Kidney epithelial cell (primary cell): ENCODE data around the gene RNF166. TPM values are rescaled to one million over a fixed set of nuclear protein-coding genes. Genes with fewer than 3 reads are reported as not detected.

Source experiments
- DNase-seq: peaks from one replicate; pipeline ENCODE4 v3.0.0-alpha.2; 2010; ENCODE audit warnings: low read depth
- H3K27me3 ChIP-seq: 2 replicates; pipeline ENCODE4 v1.6.0; 2011; ENCODE audit warnings: low read length; ENCODE audit not compliant: control insufficient read depth, insufficient read depth
- H3K36me3 ChIP-seq: 2 replicates; pipeline ENCODE4 v1.5.1; 2011; ENCODE audit warnings: low read length; ENCODE audit not compliant: control insufficient read depth, insufficient read depth
- H3K4me3 ChIP-seq: 2 replicates; pipeline ENCODE4 v1.5.1; 2011; ENCODE audit warnings: low read depth, mild to moderate bottlenecking, control low read depth, low read length
- total RNA-seq: library from RNA; depleted of rRNA; stranded (reverse); fragments of >200 nt; gene quantifications from 2 replicates; pipeline ENCODE4 v1.2.3, GENCODE V29; 2015
- TF ChIP-seq, protein P1 (sequence below): IDR thresholded peaks from 2 replicates; pipeline ENCODE4 v1.5.1; 2011; ENCODE audit warnings: mild to moderate bottlenecking, moderate library complexity, low read length, control low read depth, inconsistent platforms; ENCODE audit not compliant: insufficient read depth, poor library complexity, severe bottlenecking

The RNF166 gene
- total RNA-seq, 1 donor from 2014 or later: 33.0 TPM

DNA sequence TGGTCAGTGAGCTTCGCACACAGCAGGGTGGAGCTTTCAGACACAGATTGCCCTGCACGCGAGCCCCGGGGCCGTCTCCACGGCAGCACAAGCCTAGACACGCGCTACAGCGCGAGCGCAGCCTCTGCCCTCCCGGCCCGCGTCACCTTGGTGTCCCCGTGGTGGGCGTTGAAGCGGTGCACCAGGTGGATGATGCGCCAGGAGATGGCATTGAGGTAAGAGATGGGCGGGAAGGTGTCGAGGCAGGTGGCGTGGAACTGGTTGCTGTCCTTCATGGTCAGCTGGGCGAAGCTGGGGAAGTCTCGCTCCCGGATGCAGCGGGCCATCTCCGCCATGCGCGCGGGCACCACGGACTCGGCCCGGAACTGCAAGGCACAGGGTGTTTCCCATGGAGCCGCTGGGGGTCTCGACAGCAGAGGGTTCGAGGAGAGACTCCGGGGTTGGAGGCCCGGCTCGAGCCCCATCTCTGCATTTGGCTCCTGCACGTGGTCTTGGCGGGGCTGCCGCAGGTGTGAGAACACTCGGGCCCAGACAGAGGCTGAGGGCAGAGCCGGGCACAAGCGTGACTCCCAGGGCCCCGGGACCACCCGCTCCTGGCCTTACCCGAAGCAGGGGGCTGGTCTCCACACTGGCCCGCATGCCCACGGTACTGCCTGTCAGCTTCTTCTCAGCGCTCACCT, 51.0 kb downstream of the RNF166 start:
- H3K27me3 ChIP-seq: no peaks in the 10 kb centered on the region
- H3K36me3 ChIP-seq: peaks cover 2% of the 10 kb centered on the region
- TF ChIP-seq, protein P1, sequence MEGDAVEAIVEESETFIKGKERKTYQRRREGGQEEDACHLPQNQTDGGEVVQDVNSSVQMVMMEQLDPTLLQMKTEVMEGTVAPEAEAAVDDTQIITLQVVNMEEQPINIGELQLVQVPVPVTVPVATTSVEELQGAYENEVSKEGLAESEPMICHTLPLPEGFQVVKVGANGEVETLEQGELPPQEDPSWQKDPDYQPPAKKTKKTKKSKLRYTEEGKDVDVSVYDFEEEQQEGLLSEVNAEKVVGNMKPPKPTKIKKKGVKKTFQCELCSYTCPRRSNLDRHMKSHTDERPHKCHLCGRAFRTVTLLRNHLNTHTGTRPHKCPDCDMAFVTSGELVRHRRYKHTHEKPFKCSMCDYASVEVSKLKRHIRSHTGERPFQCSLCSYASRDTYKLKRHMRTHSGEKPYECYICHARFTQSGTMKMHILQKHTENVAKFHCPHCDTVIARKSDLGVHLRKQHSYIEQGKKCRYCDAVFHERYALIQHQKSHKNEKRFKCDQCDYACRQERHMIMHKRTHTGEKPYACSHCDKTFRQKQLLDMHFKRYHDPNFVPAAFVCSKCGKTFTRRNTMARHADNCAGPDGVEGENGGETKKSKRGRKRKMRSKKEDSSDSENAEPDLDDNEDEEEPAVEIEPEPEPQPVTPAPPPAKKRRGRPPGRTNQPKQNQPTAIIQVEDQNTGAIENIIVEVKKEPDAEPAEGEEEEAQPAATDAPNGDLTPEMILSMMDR: no peak
- H3K4me3 ChIP-seq: no peak overlapping the region
- DNase-seq: no peak

DNA sequence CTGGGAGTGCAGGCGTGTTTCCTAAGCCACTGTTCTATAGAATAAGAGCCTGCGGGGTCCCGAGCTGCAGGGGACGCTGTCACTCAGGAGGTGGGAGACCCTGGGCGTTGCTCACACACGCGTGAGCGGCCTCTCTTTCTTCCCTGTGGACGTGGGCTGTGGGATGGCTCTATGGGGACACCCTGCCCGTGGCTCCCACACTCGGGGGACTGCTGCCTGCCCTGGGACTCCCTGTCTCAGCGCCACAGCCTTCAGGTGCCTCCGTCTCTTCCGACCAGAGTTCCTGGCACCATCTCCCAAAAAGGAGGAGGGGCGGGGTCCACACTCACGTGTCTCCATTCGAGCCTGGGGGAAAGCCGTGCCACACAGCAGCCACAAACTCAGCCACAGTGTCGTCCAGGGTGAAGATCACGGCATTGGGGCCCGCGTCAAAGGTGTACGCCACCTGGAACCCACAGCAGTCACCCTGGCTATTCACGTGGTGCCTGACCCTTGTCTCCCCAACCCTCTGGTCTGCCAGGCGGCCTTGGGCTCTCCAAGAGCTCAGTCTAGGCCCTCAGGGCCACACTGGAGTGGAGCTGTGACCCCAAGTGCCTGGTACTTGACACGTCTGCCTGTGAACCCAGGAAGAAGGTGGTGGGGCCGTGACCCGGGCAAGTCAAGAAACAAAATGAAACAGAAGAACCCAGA, 51.7 kb downstream of the RNF166 start:
- TF ChIP-seq, protein P1: no peak
- no peaks in the 10 kb centered on the region for H3K27me3 ChIP-seq
- peaks cover 2% of the 10 kb centered on the region for H3K36me3 ChIP-seq
- no peak overlapping the region for H3K4me3 ChIP-seq
- no peak for DNase-seq

DNA sequence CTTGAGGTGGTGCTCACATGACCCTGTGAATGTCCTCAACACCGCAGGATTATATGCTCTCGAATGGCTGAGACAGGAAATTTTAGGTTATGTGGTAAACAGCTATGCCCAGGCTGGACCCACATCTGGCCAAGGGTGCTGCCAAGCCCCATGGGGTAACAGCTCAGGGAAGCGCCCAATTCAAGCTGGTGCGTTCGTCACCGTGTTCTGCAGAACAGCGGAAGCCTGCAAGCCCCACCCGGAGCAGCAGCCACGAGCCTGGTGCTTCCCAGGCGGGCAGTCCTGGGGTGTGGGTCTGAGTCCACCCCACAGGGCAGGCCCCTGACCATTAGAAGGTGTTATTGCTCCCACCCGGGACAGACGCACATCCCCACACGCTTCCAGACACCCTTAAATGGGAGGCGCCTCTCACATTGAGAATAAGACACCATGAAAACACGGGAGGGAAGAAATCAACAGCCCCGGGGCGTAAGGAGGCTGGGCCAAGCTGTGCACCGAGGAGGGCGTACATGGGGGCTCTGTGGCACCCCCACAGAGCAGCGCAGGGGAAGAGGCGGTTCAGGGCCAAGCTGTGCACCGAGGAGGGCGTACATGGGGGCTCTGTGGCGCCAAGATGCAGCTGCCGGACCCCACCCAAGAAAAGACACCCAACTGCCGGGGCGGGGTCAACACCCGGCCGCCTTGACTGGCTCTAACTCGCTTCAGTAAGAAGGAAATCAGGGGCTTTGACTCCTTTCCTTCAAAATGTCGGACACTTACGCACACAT, 52.4 kb downstream of the RNF166 start:
- Histone ChIP-seq H3K36me3 (peaks cover 2% of the 10 kb centered on the region), H3K4me3 (no peak overlapping the region), H3K27me3 (no peaks in the 10 kb centered on the region)
- DNase-seq: no peak
- TF ChIP-seq, protein P1: no peak

DNA sequence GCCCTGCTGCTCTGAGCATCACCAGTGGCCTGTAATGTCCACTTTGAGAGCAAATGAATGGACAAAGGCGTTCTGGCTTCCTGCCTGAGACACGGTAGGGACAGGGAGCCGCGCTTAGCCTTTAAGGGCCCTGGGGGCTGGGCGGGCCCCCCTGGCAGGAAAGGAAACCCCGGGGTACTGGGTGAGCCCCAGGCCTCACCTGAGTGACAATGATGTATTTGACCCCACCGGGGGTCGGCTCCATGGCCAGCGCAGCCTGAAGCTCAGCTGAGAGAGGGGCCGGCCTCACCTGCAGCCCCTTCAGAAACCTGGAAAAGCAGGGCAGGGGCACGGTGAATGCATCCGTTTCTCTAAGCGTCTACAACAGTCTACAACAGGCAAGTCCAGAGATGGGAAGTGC, 53.1 kb downstream of the RNF166 start:
- no peaks in the 10 kb centered on the region for H3K27me3 ChIP-seq
- TF ChIP-seq, protein P1: no peak
- DNase-seq: no peak
- H3K36me3 ChIP-seq: peaks cover 2% of the 10 kb centered on the region
- no peak overlapping the region for H3K4me3 ChIP-seq

DNA sequence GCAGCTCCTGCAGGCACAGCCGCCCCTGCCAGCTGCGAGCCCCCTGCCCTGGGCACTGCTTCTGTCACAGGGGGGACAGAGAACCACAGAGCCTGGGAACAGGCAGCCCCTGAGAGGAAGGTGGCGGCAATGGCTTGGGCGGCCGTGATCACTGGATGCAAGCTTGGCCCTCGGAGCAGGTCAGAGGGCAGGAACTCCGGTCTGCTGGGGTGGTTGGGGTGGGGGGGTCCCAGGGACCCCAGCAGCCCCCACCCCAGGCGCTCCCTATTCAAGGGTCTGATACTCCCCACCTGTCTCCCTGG, 53.5 kb downstream of the RNF166 start:
- Histone ChIP-seq H3K36me3 (peaks cover 2% of the 10 kb centered on the region), H3K27me3 (no peaks in the 10 kb centered on the region), H3K4me3 (no peak overlapping the region)
- TF ChIP-seq, protein P1: no peak
- no peak for DNase-seq
